Medulla oblongata (tissue), 1 donor: ENCODE measurements around the gene MACF1.
"Not testable (repeated sequence)": the region's sequence is repeated elsewhere in the genome, so short reads cannot be mapped to it uniquely, and the experiment has no call there.

ENCODE experiments used
- DNase-seq: peaks from one replicate; pipeline ENCODE4 v3.0.0-alpha.2; 2015; ENCODE audit errors: extremely low spot score

Gene MACF1

DNA sequence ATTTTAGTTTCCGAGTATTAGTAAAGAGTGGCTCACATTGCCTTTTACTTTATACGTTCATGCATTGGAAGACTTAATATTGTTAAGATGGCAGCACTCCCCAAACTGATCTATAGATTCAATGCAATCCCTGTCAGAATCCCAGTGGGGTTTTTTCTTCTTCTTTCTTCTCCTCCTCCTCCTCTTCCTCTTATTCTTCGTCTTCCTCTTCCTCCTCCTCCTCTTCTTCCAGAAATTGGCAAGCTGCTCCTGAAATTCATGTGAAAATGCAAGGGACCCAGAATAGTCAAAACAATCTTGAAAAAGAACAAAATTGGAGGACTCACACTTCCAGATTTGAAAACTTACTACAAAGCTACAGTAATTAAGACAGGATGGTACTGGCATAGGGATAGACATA, 23.2 kb upstream of the MACF1 start:
- no peak for DNase-seq

DNA sequence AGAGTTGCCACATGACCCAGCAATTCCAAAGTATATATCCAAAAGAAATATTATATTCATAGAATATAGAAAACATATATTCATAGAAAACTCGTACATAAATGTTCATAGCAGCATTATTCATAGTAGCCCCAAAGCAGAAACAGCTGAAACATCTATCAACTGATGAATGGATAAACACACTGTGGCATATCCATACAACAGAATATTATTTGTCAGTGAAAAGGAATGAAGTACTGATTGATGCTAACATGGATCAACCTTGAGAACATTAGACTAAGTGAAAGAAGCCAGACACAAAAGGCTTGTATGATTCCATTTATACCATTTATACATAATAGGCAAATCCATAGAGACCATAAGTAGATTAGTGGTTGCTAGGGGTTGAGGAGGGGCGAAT, 21.7 kb upstream of the MACF1 start:
- no peak for DNase-seq

GRCh38 chr1:39183503-39184353, 20.8 kb upstream of the MACF1 start:
- DNase-seq, result no peak

DNA sequence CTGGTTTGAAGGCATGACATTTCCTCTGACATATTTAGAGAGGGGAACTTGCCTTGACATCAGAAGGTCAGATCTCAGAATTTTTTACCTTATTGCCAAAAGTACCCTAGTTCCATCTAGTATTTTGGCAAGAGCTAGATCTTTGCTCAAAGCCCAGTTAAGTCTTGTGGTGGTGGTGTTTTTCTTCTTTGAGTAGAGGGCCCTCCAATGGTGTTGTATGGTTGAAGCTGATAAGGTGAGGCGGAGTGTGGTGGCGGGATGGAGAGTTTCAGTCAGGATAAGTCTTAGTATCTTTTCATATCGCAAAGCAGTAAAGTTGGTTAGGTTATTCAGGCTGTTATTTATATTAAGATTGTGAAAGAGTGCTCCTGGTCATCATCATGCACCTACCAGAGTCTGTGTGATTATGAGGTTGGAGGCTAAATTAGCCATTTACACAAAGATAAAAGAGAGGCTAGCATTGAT, 20.1 kb upstream of the MACF1 start:
- DNase-seq, result no peak

- DNase-seq, result no peak
These were observed 17.0 kb upstream of the MACF1 start for GRCh38 chr1:39187275-39188046.

GRCh38 chr1:39189592-39190041, 14.9 kb upstream of the MACF1 start:
- DNase-seq, result no peak

GRCh38 chr1:39190096-39190495, 14.4 kb upstream of the MACF1 start:
- DNase-seq, result no peak

- no peak for DNase-seq
These were observed 10.0 kb upstream of the MACF1 start for GRCh38 chr1:39194398-39195051.

DNA sequence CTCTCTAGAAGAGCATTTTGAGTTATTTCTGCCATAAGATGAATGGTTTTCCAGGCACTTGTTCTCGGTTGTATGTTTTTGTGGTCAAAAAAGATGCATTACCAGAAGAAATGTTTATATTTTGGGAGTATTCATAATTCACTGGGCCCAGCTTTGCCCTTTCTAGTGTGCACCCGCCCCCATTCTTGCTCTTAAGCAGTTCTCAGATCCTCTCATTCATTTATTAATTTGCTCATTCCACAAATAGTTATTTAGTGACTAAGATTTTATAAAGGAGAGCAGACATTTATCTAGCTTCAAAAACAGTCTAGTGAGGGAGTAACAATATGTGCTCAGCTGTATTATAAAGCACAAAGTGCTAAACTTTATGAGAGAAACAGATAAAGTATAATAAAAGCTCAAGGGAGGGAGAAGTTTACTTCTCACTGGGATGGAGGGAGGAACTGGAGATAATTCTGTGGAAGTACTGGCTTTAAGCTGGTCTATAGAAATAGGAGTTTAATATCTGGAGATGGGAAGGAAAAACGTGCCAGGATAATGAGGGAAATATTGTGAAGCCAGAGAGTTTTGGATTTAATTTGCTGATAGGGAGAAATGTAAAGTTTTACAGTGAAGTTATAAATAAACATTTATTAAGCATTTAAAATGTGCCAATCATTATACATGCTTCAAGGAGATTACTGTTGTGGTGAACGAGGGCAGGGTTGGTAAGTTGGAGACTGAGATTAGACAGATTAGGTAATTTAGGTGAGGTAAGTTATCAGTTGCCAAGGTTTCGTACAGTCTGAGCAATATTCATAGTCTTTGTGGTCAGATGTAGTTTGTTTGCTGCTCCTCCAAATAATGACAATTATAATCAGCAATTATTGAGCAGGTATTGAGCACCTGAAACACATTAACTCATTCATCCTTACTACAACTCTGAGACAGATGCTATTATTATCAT, 9.1 kb upstream of the MACF1 start:
- no peak for DNase-seq

DNA sequence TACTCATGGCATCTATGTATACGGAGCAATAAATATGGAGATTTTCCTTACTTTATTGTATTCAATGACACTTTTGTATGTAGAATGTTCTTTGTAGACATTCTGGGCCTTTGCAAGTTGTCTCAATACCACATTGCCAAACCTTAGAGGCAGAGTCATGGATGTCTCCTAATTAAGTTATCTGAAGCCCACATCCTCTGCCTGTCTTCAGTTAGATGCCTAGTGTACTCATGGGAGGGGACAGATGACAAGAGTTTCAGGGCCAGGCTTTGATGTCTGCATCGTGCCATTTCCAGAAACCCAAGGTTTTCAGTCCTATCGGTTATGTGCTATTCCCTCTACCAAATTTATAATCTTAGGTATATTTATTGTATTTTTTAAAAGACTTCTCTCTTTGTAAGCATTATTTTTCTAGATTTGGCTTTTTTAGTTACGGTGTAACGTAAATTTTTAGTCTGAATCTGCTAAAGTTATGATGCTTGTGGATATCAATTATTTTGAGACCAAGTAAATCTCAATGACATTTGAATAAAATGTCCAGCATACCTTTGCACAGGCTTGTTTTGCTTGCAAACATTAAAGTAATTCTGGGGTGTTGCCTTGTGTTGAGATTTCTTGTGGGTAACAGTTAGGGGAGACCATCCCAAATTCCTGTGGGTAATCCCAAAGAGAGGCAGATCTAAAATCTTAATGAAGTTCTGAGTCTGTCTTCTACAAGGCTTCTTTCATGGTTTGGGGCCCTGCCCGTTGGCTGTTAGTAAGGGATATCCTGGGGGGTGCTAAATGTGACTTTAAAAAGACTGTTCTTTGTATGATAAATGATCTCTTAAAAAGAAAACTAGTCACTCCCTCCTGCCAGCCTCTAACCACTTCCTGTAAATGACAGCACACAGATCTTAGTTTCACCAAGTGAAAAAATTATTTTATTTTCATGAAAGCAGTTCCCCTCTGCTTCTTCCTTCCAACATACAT, 8.0 kb upstream of the MACF1 start:
- no peak for DNase-seq

DNA sequence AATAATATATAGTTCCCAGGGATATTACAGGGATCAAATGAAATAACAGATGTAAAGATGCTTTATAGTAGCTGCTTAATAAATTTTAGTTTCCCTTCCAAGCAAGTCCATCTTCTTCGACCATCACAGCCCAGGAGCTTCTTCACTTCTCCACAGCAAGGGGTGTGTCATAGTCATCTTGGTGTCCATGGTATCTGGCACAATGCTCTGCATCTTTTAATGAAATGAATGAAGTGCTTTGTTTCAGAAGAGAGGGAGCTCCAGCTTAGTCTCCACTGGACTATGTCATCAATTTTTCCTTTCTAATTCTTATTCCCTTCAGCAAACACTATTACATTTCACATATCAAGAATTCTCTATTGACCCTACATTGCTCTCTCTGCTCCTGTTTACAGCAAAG, 4.9 kb upstream of the MACF1 start:
- DNase-seq, result peak; percentile 63

GRCh38 chr1:39205102-39205780, 746 bp downstream of the MACF1 start:
- DNase-seq, result peak; percentile 77

GRCh38 chr1:39205781-39206464, 1.4 kb downstream of the MACF1 start:
- DNase-seq, result no peak

DNA sequence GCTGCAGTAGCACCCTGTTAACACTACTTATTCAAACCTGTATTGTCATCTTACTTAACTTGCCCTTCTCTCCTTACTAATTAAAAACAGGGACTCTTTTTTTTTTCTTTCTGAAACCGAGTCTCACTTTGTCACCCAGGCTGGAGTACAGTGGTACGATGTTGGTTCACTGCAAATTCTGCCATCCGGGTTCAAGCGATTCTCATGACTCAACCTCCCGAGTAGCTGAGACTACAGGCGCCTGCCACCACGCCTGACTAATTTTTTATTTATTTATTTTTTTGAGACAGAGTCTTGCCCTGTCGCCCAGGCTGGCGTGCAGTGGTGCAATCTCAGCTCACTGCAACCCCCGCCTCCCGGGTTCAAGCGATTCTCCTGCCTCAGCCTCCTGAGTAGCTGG, 3.9 kb downstream of the MACF1 start:
- not testable (repeated sequence) for DNase-seq

DNA sequence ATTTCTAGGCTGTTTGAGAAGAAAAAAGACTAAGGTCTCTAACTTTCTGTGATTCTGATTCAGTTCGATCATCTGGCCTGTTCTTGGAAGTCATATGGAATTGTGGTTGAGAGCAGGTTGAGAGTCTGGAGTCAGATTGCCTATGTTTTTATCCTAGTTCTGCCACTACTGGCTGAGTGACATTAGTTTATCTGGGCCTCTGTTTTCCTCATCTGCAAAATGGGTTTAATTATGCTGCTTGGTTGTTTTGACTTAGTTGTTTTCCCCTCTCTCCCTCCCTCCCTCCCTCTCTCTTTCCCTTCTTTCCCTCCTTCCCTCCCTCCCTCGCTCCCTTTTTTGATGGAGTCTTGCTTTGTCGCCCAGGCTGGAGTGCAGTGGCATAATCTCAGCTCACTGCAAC, 6.2 kb downstream of the MACF1 start:
- no peak for DNase-seq

DNA sequence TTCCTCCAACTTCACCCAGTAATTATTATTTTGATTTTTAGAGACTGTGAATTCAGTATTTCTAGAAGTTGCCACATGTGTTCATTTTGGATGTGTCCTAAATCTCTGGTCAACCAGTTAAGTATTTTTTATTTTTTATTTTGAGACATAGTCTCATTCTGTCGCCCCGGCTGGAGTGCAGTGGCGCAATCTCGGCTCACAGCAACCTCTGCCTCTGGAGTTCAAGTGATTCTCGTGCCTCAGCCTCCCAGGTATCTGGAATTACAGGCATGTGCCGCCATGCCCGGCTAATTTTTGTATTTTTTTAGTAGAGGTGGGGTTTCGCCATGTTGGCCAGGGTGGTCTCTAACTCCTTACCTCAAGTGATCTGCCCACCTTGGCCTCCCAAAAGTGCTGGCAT, 8.0 kb downstream of the MACF1 start:
- no peak for DNase-seq

- no peak for DNase-seq
These were observed 9.1 kb downstream of the MACF1 start for GRCh38 chr1:39213511-39214002.

GRCh38 chr1:39214021-39214713, 9.7 kb downstream of the MACF1 start:
- peak; percentile 91 for DNase-seq
